AG09309 (cell line): ENCODE results near the gene TTYH3.
A peak's percentile ranks its signal among the peaks of the same experiment; 100 is the strongest.

Experiments
- DNase-seq: peaks from one replicate; pipeline ENCODE4 v3.0.0-alpha.2; 2010; ENCODE audit warnings: low read depth
- H3K4me3 ChIP-seq: 2 replicates; pipeline ENCODE4 v1.5.1; 2011; ENCODE audit warnings: mild to moderate bottlenecking, low read depth, low read length, moderate library complexity; ENCODE audit not compliant: control insufficient read depth
- TF ChIP-seq, protein P1 (sequence below): IDR thresholded peaks from 2 replicates; pipeline ENCODE4 v1.5.1; 2011; ENCODE audit warnings: mild to moderate bottlenecking, low read depth, low read length, inconsistent platforms; ENCODE audit not compliant: insufficient read depth, control insufficient read depth; ENCODE audit errors: missing control alignments

The TTYH3 gene

DNA sequence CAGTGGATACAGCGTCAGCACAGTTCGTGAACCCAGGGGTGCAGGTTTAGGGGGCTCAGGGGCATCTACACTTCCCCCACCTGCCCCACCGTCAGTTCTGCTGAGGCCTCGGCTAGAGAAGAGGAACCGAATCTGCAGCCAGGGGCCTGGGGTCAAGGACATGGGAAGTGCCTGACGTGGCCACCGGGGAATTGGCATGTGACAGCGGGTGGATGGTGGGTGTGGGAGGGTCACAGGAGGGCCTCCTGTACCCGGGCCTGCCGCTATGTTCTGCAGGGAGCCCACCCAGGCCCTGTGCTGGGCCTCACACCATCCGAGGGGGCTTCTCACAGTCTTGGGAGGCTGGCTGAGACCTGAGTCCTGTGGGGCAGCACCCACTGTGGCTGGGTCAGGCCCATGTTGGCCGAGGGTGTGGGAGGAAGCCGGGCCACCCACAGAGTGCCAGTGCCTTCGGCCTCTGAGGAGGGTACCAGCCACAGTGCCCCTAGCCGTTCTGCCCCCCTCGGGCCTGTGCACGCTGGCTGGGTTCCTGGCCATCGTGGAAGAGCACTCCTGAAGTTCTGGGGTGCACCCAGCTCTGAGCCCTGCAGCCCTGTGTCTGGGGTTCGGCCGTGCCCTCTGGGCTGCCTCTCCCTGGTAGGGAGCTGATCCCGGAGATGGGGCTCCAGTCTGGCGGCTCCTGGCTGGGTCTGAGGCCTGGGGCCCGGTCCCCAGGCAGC is 5.9 kb downstream of the TTYH3 start:
- no peak overlapping the region for H3K4me3 ChIP-seq
- no peak for DNase-seq
- TF ChIP-seq, protein P1, sequence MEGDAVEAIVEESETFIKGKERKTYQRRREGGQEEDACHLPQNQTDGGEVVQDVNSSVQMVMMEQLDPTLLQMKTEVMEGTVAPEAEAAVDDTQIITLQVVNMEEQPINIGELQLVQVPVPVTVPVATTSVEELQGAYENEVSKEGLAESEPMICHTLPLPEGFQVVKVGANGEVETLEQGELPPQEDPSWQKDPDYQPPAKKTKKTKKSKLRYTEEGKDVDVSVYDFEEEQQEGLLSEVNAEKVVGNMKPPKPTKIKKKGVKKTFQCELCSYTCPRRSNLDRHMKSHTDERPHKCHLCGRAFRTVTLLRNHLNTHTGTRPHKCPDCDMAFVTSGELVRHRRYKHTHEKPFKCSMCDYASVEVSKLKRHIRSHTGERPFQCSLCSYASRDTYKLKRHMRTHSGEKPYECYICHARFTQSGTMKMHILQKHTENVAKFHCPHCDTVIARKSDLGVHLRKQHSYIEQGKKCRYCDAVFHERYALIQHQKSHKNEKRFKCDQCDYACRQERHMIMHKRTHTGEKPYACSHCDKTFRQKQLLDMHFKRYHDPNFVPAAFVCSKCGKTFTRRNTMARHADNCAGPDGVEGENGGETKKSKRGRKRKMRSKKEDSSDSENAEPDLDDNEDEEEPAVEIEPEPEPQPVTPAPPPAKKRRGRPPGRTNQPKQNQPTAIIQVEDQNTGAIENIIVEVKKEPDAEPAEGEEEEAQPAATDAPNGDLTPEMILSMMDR: no peak

DNA sequence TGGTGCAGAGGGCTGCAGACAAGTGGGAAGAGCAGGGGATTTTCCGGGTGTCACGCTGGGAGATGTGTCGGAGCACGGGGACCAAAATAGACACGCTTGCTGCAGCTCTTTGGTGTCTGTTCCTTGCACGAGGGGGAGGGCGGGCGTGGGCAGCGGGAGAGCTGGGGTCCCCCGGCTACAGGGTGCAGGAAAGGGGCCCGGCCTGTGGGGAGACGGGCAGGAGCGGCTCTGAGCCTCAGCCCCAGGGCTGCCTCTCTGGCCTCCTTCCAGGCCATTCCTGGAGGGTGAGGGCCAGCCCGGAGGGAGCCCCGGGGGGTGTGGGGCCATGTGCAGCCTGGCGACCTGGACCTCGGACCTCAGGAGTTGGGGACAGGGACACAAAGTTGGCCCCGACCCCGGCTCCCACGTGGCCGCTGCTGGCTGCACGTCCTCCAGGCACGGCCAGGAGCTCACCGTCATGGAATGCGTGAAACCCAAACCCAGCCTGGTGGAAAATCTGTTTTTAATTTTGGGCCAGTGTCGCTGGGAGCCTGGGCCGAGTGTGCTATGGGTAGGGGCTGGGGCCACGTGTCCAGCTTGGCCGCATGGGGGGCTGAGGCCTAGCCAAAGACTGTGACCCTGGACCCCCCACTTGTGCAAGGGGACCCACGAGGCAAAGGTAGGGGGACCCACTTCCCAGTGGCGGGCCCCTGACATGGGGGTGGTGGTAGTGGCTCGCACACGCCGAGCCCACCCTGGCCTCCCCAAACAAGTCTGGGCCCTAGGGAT is 6.6 kb downstream of the TTYH3 start:
- TF ChIP-seq, protein P1: no peak
- H3K4me3 ChIP-seq: no peak overlapping the region; the same call in none of the 2 replicates
- DNase-seq: peak; percentile 43

DNA sequence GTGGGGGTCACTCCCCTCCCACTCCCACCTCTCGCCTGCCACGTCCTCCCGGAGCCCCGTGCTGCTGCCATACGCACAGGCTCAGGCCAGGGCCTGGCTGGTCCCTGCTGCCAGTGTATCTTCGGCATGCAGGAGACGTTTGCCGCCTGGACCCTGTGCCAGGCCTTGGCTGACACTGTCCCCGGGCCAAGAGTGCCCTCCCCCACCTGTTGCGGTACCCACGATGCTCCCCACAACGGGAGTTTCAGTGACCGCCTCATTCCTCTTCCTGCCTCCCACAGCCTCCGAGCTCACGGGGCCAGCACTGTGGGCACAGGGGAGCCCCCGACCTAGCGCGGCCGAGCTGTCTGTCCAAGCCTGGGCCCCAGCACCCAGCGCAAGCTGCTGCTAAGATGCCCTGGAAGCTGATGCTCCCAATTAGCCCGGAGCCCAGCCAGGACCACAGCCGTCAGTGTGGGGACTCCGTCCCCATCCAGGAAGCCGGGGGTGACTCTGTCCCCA is 7.4 kb downstream of the TTYH3 start:
- H3K4me3 ChIP-seq: no peak overlapping the region
- DNase-seq: no peak
- TF ChIP-seq, protein P1: no peak

DNA sequence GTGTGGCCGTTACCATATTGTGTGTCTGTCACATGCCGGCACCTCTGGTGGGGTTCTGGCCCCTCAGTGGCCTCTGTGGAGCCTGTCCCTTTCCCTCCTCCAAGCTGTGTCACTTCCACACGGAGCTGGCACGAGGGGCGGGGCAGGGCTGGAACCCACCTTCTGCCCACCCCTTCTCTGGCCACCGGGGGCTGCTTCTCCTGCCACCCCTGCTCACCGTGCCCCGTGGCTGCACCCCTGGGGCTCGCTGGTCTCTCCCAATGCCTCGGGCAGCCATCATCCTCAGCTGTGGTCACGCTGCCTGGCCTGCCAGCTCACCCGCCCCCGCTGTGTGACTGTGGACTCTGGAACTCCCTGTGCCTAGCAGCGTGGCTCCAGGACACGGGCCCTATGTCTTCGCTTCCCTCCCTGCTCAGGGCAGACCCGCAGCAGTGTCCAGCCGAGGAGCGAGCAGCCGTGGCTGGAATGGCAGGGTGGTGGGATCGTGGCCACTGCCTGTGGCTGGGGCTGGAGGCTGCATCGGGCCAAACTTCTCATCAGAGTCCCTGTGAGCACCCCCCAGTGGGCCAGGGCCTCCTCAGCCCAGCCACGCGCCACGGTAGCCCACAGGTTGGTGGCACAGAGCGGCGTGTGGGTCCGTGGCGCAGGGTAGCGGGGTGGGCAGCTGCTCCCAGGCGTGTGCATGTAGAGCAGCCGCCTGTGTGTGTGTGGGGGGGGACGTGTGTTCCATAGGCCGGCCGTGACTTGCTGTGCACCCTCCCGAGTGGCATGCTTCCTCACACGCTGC is 8.1 kb downstream of the TTYH3 start:
- TF ChIP-seq, protein P1: no peak
- DNase-seq: no peak
- no peak overlapping the region for H3K4me3 ChIP-seq

DNA sequence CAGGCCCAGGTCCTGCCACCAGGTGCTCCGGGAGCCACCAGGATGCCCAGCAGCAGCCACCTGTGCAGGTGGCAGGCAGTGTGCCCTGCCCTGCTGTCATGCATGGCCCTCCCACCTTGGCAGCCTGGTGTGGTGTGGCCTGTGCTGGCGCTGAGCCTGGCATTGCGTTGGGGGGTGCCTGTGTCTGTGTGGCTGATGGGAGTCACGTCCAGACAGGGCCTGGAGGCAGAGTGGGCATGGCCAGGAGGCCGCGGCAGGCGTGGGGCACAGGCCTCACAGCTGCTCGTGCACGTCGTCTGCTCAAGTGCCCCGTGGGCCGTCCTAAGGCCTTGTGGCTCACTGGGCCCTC is 8.7 kb downstream of the TTYH3 start:
- DNase-seq: no peak
- no peak overlapping the region for H3K4me3 ChIP-seq
- TF ChIP-seq, protein P1: no peak

DNA sequence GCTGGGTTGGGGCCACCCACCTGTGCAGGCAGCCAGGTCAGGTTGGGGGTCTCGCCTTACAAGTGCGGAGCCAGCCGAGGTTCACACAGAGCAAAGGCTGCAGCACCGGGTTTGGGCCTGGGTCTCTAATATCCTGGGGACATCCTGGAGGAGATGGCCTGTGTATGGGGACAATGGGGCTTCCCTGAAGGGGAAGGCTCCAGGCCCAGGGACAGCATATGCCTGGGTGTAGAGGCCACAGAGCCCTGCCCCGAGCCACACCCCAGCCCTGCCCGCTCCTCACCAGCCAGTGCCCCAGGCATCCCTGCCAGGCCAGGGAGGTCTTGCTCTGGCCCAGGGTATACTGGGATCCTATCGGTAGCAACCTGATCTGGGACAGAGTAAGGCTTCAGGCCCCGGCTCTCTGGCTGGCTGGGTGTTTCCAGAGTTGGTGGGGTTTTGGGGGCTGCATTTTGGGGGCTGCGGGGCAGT is 9.1 kb downstream of the TTYH3 start:
- TF ChIP-seq, protein P1: no peak
- peak overlapping the region; percentile 11 for H3K4me3 ChIP-seq

More for the DNA sequence above, 9.1 kb downstream of the TTYH3 start:
- DNase-seq: no peak
